HepG2 (cell line): Measurements from ENCODE around the gene CYP26B1. TPM values are rescaled to one million over a fixed set of nuclear protein-coding genes. Genes with fewer than 3 reads are reported as not detected.

Experiments
- BHLHE40 ChIP-seq: IDR thresholded peaks from 2 replicates; pipeline ENCODE4 v1.6.1; 2011; ENCODE audit warnings: low read length, improper control_type of control experiment
- ETV5 ChIP-seq: IDR thresholded peaks from 2 replicates; pipeline ENCODE4 v1.6.1; 2018; ENCODE audit warnings: missing biosample characterization, missing genetic modification reagents, inconsistent platforms, borderline replicate concordance
- FIP1L1 ChIP-seq: fragments of 200-400 bp; formaldehyde crosslinking; IDR thresholded peaks from 2 replicates; pipeline ENCODE4 v1.6.1; 2018; ENCODE audit warnings: low read depth, mild to moderate bottlenecking, low read length, moderate library complexity, borderline replicate concordance; ENCODE audit not compliant: insufficient read depth
- GABPB1 ChIP-seq: IDR thresholded peaks from 2 replicates; pipeline ENCODE4 v1.6.1; 2016; ENCODE audit warnings: mild to moderate bottlenecking, missing genetic modification reagents, moderate library complexity, missing compliant biosample characterization
- GFI1 ChIP-seq: sonication (generic); formaldehyde crosslinking; IDR thresholded peaks from 2 replicates; pipeline ENCODE4 v1.5.0; 2020; ENCODE audit warnings: missing genetic modification reagents, mild to moderate bottlenecking, borderline replicate concordance
- GPN1 ChIP-seq: sonication (generic); formaldehyde crosslinking; IDR thresholded peaks from 2 replicates; pipeline ENCODE4 v1.5.1; 2020; ENCODE audit warnings: missing genetic modification reagents, borderline replicate concordance
- GTF3A ChIP-seq: sonication (generic); formaldehyde crosslinking; conservative IDR thresholded peaks from 2 replicates; pipeline ENCODE4 v1.4.0; 2020; ENCODE audit warnings: mild to moderate bottlenecking, missing genetic modification reagents
- HOXA3 ChIP-seq: sonication (generic); formaldehyde crosslinking; IDR thresholded peaks from 2 replicates; pipeline ENCODE4 v1.5.0; 2020; ENCODE audit warnings: missing genetic modification reagents
- IRF2 ChIP-seq: IDR thresholded peaks from 2 replicates; pipeline ENCODE4 v1.6.1; 2018; ENCODE audit warnings: missing genetic modification reagents, missing compliant biosample characterization
- JUN ChIP-seq: sonication (generic); formaldehyde crosslinking; IDR thresholded peaks from 2 replicates; pipeline ENCODE4 v1.4.0; 2020; ENCODE audit warnings: mild to moderate bottlenecking, missing genetic modification reagents
- KDM3A ChIP-seq: IDR thresholded peaks from 2 replicates; pipeline ENCODE4 v1.6.1; 2018; ENCODE audit warnings: low read depth, missing compliant biosample characterization
- ZFY ChIP-seq: sonication (generic); formaldehyde crosslinking; IDR thresholded peaks from 2 replicates; pipeline ENCODE4 v1.4.0; 2020; ENCODE audit warnings: missing genetic modification reagents
- ZKSCAN8 ChIP-seq: IDR thresholded peaks from 2 replicates; pipeline ENCODE4 v1.6.1; 2016; ENCODE audit warnings: borderline replicate concordance, missing genetic modification reagents, missing compliant biosample characterization
- ZNF431 ChIP-seq: sonication (generic); formaldehyde crosslinking; IDR thresholded peaks from 2 replicates; pipeline ENCODE4 v1.9.0; 2022; ENCODE audit warnings: missing genetic modification reagents, low read depth, mild to moderate bottlenecking, borderline replicate concordance
- ZNF552 ChIP-seq: sonication (generic); formaldehyde crosslinking; IDR thresholded peaks from 2 replicates; pipeline ENCODE4 v1.9.0; 2022; ENCODE audit warnings: missing genetic modification reagents, mild to moderate bottlenecking, borderline replicate concordance
- ZNF629 ChIP-seq: sonication (generic); formaldehyde crosslinking; conservative IDR thresholded peaks from 2 replicates; pipeline ENCODE4 v1.5.0; 2020; ENCODE audit warnings: missing genetic modification reagents
- ZNF670 ChIP-seq: sonication (generic); formaldehyde crosslinking; IDR thresholded peaks from 2 replicates; pipeline ENCODE4 v1.8.0; 2022; ENCODE audit warnings: mild to moderate bottlenecking, missing genetic modification reagents, borderline replicate concordance
- ZNF780A ChIP-seq: sonication (generic); formaldehyde crosslinking; IDR thresholded peaks from 2 replicates; pipeline ENCODE4 v1.8.0; 2022; ENCODE audit warnings: mild to moderate bottlenecking, missing genetic modification reagents, moderate library complexity
- polyA plus RNA-seq, 8 experiments: library from polyadenylated mRNA; depleted of rRNA in 3 of 8; stranded (reverse) in 7 of 8; unstranded in 1 of 8; fragments of >200 nt; fragmentation: Illumina TruSeq in 4 of 8; extraction: Trizol in 4 of 8; gene quantifications; 2 replicates each; pipeline versions ENCODE4 v1.2.1 to v1.2.3, GENCODE V29; 2011 to 2016; ENCODE audit warnings: low read depth in 4 of 8, missing spikeins in 1 of 8, mixed read lengths in 1 of 8; ENCODE audit not compliant: insufficient read depth in 1 of 8
- total RNA-seq, 5 experiments: library from RNA; depleted of rRNA; stranded (reverse); fragments of >200 nt; fragmentation: Illumina TruSeq; extraction: Trizol; gene quantifications; 2 replicates each; pipeline ENCODE4 v1.2.3, GENCODE V29; 2016; ENCODE audit warnings: low read depth in 1 of 5
- TF ChIP-seq, protein P1 (sequence below): sonication (generic); formaldehyde crosslinking; IDR thresholded peaks from 2 replicates; pipeline ENCODE4 v1.8.0; 2022; ENCODE audit warnings: missing genetic modification reagents, mild to moderate bottlenecking, moderate library complexity, borderline replicate concordance
- TF ChIP-seq, protein P2 (sequence below): sonication (generic); formaldehyde crosslinking; IDR thresholded peaks from 2 replicates; pipeline ENCODE4 v1.8.0; 2022; ENCODE audit warnings: missing genetic modification reagents, low read depth, mild to moderate bottlenecking, borderline replicate concordance
- TF ChIP-seq, protein P3 (sequence below): sonication (generic); formaldehyde crosslinking; IDR thresholded peaks from 2 replicates; pipeline ENCODE4 v1.9.0; 2021; ENCODE audit warnings: missing genetic modification reagents, mild to moderate bottlenecking, borderline replicate concordance
- TF ChIP-seq, protein P4 (sequence below): sonication (generic); formaldehyde crosslinking; IDR thresholded peaks from 2 replicates; pipeline ENCODE4 v1.4.0; 2020; ENCODE audit warnings: missing genetic modification reagents
- TF ChIP-seq, protein P5 (sequence below): IDR thresholded peaks from 2 replicates; pipeline ENCODE4 v1.6.1; 2016; ENCODE audit warnings: missing genetic modification reagents, missing compliant biosample characterization

Gene CYP26B1
- total and polyA plus RNA-seq, 2 of the 13 experiments (the other 11 are each of a cell fraction or from before 2014, with no cell fraction given) = 0.05 to 0.07 TPM

DNA sequence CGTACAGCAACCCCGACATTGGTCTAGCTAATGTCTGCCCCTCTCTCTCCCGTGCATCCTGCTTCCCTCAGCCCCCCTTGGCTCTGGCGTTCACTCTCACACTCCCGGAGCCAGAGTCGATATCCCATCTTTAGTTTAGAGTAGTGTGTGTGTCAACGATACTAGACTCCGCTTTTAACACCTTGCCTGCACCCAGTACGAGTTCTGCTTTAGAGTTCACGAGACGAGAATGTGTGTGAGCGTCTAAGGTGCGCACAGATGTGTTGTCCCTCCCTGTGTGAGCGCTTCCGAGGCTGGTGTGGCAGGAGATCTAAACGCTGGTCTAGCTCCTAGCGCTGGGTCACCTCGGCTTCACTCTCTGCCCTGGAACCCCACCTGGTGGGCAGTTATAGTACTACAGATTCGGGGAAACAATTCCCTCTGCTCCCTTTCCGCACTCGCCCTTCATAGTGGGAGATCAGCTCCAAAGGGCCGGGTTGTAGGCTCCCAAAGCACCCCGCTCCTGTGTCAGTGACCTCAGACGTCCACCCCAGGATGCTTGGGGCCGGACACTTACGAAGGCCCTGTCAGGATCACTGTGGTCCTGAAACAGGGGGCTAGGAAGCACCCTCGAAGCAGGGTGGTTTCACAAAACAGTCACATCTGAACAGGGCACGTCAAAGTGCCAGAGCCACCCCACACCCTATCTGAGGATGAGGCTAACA lies 2.6 kb upstream of the CYP26B1 start (continued):
- TF ChIP-seq, protein P1, sequence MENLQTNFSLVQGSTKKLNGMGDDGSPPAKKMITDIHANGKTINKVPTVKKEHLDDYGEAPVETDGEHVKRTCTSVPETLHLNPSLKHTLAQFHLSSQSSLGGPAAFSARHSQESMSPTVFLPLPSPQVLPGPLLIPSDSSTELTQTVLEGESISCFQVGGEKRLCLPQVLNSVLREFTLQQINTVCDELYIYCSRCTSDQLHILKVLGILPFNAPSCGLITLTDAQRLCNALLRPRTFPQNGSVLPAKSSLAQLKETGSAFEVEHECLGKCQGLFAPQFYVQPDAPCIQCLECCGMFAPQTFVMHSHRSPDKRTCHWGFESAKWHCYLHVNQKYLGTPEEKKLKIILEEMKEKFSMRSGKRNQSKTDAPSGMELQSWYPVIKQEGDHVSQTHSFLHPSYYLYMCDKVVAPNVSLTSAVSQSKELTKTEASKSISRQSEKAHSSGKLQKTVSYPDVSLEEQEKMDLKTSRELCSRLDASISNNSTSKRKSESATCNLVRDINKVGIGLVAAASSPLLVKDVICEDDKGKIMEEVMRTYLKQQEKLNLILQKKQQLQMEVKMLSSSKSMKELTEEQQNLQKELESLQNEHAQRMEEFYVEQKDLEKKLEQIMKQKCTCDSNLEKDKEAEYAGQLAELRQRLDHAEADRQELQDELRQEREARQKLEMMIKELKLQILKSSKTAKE (CRISPR knock-in tag) = 0 out of 2 replicates have a peak, but pooled peaks have one; percentile 8
- TF ChIP-seq, protein P2, sequence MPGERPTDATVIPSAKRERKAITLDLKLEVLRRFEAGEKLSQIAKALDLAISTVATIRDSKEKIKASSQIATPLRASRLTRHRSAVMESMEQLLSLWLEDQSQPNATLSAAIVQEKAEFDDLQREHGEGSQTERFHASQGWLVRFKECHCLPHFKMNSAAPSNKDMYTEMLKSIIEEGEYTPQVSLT (CRISPR knock-in tag) = no peak
- TF ChIP-seq BHLHE40 = peak; percentile 24; the same call in 1 of the 2 replicates
- 0 out of 2 replicates have a peak, but pooled peaks have one; percentile 1 for TF ChIP-seq HOXA3 (CRISPR knock-in tag)
- TF ChIP-seq JUN (CRISPR knock-in tag) = no peak
- TF ChIP-seq ZNF670 (CRISPR knock-in tag) = no peak
- no peak for TF ChIP-seq ZNF431 (CRISPR knock-in tag)
- 0 out of 2 replicates have a peak, but pooled peaks have one; percentile 29 for TF ChIP-seq ZKSCAN8 (CRISPR knock-in tag)
- no peak for TF ChIP-seq GABPB1
- TF ChIP-seq, protein P3, sequence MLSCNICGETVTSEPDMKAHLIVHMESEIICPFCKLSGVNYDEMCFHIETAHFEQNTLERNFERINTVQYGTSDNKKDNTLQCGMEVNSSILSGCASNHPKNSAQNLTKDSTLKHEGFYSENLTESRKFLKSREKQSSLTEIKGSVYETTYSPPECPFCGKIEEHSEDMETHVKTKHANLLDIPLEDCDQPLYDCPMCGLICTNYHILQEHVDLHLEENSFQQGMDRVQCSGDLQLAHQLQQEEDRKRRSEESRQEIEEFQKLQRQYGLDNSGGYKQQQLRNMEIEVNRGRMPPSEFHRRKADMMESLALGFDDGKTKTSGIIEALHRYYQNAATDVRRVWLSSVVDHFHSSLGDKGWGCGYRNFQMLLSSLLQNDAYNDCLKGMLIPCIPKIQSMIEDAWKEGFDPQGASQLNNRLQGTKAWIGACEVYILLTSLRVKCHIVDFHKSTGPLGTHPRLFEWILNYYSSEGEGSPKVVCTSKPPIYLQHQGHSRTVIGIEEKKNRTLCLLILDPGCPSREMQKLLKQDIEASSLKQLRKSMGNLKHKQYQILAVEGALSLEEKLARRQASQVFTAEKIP = no peak
- no peak for TF ChIP-seq ZNF552 (CRISPR knock-in tag)
- no peak for TF ChIP-seq GTF3A (CRISPR knock-in tag)
- TF ChIP-seq KDM3A (CRISPR knock-in tag) = no peak
- TF ChIP-seq ETV5 = peak; percentile 12; the same call in 1 of the 2 replicates
- TF ChIP-seq FIP1L1 = no peak
- no peak for TF ChIP-seq GFI1 (CRISPR knock-in tag)
- TF ChIP-seq GPN1 (CRISPR knock-in tag) = no peak
- no peak for TF ChIP-seq ZNF629
- 0 out of 2 replicates have a peak, but pooled peaks have one; percentile 39 for TF ChIP-seq IRF2 (CRISPR knock-in tag)
- TF ChIP-seq, protein P4, sequence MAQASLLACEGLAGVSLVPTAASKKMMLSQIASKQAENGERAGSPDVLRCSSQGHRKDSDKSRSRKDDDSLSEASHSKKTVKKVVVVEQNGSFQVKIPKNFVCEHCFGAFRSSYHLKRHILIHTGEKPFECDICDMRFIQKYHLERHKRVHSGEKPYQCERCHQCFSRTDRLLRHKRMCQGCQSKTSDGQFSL (CRISPR knock-in tag) = no peak
- TF ChIP-seq ZFY (CRISPR knock-in tag) = 0 out of 2 replicates have a peak, but pooled peaks have one; percentile 4
- TF ChIP-seq, protein P5, sequence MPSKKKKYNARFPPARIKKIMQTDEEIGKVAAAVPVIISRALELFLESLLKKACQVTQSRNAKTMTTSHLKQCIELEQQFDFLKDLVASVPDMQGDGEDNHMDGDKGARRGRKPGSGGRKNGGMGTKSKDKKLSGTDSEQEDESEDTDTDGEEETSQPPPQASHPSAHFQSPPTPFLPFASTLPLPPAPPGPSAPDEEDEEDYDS (CRISPR knock-in tag) = 0 out of 2 replicates have a peak, but pooled peaks have one; percentile 30
- TF ChIP-seq ZNF780A = 0 out of 2 replicates have a peak, but pooled peaks have one; percentile 69
